Fibroblast of lung (primary cell): ENCODE data around the gene PABPN1L.

Experiments used
- EZH2 ChIP-seq: IDR thresholded peaks from 2 replicates; pipeline ENCODE4 v1.5.1; 2012; ENCODE audit warnings: low read length, control low read depth, mild to moderate bottlenecking; ENCODE audit errors: missing control alignments
- TF ChIP-seq, protein P1 (sequence below), 2 donors: IDR thresholded peaks in 1 of 2; conservative IDR thresholded peaks in 1 of 2; 1 replicate in 1 of 2; 2 replicates in 1 of 2; pipeline ENCODE4 v1.5.1; 2011 to 2012; ENCODE audit warnings: low read length in 2 of 2, control low read depth in 1 of 2, inconsistent platforms in 1 of 2, low read depth in 1 of 2, mild to moderate bottlenecking in 1 of 2

DNA sequence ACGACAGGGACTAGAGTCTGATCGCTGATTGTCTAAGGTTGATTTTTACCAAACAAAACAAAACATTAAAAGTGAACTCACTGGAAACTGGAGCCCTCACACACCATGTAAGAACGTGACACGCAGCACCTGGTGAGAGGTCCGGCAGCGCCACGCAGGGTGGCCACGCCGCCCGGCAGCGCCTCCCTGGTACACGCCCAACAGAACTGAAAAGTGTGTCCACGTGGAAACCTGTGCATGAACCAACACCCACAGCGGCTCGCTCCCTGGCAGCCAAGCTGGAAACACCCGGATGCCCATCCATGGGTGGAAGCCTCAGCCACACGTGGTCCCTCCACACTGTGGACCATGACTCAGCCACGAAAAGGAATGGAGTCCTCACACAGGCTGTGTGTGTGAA is 18.8 kb downstream of the PABPN1L start:
- TF ChIP-seq, protein P1, sequence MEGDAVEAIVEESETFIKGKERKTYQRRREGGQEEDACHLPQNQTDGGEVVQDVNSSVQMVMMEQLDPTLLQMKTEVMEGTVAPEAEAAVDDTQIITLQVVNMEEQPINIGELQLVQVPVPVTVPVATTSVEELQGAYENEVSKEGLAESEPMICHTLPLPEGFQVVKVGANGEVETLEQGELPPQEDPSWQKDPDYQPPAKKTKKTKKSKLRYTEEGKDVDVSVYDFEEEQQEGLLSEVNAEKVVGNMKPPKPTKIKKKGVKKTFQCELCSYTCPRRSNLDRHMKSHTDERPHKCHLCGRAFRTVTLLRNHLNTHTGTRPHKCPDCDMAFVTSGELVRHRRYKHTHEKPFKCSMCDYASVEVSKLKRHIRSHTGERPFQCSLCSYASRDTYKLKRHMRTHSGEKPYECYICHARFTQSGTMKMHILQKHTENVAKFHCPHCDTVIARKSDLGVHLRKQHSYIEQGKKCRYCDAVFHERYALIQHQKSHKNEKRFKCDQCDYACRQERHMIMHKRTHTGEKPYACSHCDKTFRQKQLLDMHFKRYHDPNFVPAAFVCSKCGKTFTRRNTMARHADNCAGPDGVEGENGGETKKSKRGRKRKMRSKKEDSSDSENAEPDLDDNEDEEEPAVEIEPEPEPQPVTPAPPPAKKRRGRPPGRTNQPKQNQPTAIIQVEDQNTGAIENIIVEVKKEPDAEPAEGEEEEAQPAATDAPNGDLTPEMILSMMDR (conservative IDR thresholded peaks at IDR 0.05 in 1 of 2, IDR thresholded peaks at IDR 0.05 in 1 of 2; ENCODE audit: low read depth in 1 of 2, low read length in 2 of 2) = no peak
- TF ChIP-seq EZH2 = no peak
